Measurements from ENCODE around the gene LDLRAD4.

LDLRAD4 gene

GRCh38 chr18:13286456-13287125 is 68.0 kb downstream of the LDLRAD4 start:
- no peak for DNase-seq (ENCODE audit: low read depth)

DNA sequence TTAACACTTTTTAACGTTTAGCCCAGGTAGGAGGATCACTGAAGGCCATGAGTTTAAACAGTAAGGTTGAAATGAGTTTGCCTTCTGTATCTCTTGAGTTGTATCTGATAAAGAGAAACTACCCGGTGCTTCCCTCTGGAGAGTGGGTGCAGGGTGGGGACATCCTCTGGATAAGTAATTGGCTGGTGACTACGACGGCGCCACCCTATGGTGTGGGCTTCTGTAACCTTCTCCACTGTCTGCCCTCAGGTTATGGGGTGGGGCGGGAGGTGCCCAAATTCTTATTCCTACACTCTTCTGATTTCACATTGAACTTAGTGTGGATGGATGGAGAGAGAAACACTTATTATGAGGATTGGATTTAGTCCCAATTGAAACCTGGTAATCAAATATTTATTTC is 68.8 kb downstream of the LDLRAD4 start:
- DNase-seq (ENCODE audit: low read depth), result no peak

- DNase-seq (ENCODE audit: low read depth), result no peak
These were observed 70.1 kb downstream of the LDLRAD4 start for GRCh38 chr18:13288509-13289133.

GRCh38 chr18:13289481-13290205 is 71.1 kb downstream of the LDLRAD4 start:
- no peak for DNase-seq (ENCODE audit: low read depth)

DNA sequence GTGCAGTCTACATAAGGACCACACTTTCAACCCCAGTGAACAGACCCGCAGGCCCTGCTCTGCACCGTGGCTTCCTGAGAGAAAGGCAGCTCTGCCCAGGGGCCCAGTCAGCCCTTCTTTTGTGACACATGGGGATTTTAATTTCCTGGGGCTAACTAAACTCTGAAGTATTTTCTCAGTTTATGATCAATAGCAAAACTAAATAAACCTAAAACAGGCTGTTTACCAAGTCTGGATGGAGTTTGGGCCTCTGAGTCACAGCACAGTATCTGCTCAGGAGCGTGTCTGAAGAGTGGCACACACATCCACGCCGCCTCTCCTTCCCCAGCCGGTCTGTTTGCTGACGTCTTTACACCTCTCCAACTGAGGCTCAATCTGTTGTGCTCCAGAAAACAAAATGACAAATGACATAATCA is 72.3 kb downstream of the LDLRAD4 start:
- no peak for DNase-seq (ENCODE audit: low read depth)

GRCh38 chr18:13291299-13291698 is 72.7 kb downstream of the LDLRAD4 start:
- DNase-seq (ENCODE audit: low read depth), result no peak

DNA sequence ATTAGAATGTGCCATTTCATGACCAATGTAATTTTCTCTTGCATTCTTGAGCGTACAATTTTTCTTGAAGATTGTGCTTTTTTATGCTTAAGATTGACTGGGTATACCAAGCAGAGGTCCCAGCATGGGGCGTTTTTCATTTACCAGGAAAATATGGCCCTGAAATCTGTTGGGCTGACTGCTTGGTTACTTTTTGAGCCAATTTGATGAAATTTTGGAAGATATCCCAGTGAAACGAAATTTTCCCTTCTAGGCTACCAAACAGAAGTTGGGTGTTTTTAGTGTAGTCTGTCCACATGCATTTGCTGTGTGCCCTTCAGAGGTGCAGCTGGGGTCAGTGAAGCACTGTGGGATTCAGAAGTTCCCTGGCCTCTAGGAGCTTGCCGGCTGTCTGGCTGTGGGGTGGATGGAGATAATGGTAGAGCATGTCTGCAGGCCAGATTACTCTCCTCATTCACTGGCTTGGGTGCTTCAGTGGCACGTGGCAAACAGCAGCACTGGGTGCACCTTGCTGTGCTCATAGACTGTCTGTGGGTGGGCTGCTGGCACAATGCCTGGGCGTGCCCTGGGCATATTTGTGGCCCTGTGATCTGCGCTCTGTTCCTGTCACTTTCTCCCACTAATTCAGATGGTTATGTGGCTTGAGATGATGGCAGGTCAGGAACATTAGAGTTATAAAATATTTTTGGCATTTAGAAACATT is 73.3 kb downstream of the LDLRAD4 start:
- DNase-seq (ENCODE audit: low read depth), result no peak

- no peak for DNase-seq (ENCODE audit: low read depth)
These were observed 74.2 kb downstream of the LDLRAD4 start for GRCh38 chr18:13292736-13293135.

DNA sequence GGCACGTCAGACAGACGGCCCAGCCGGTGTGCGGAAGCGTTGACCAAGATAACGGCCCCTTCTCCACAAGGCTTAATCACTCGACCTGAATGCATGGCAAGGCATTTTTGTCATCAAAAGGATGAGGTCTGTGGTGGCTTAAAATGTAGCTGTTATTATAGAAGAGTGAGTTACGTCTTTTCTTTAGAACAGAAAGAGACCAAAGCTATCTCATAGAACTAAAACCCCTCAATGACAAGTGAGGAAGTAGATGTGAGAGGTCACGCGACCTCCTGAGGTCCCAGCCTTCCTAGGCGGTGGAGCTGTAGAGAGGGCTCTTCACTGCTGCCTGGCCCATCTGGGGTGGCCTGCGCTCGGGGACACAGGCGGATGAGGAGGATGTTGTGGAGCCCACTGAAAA is 75.7 kb downstream of the LDLRAD4 start:
- no peak for DNase-seq (ENCODE audit: low read depth)

- DNase-seq (ENCODE audit: low read depth), result no peak
These were observed 77.3 kb downstream of the LDLRAD4 start for GRCh38 chr18:13295894-13296293.

GRCh38 chr18:13296867-13297574 is 78.5 kb downstream of the LDLRAD4 start:
- DNase-seq (ENCODE audit: low read depth), result no peak

DNA sequence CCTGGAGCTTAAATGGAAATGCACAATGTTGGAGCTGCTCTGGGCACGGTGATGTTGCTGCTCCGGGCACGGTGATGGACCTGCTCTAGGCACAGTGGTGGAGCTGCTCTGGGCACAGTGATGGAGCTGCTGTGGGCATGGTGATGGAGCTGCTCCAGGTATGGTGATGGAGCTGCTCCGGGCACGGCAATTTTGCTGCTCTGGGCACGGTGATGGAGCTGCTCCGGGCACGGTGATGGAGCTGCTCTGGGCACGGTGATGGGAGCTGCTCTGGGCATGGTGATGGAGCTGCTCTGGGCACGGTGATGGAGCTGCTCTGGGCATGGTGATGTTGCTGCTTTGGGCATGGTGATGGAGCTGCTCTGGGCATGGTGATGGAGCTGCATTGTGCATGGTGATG is 79.7 kb downstream of the LDLRAD4 start:
- DNase-seq (ENCODE audit: low read depth), result no peak

GRCh38 chr18:13300029-13300428 is 81.5 kb downstream of the LDLRAD4 start:
- no peak for DNase-seq (ENCODE audit: low read depth)

DNA sequence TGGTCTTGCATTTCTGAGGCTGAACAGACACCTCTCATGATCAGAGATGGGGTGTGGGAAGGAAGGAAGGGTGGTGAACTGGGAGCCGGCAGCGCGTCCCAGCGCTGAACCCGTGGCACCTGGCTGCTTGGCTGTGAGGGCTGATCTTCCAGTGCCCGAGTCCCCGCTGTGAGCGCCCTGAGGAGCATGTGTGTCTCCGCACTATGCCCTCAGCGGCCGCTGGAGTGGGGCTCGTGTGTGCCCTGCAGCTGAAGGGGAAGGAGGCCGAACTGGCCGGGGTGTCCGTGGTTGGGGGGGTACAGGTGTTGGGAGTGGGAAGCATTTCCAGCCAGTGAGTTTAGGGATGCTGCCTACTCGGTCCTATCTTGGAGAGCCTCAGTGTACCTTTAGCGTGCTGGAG is 82.2 kb downstream of the LDLRAD4 start:
- DNase-seq (ENCODE audit: low read depth), result no peak

DNA sequence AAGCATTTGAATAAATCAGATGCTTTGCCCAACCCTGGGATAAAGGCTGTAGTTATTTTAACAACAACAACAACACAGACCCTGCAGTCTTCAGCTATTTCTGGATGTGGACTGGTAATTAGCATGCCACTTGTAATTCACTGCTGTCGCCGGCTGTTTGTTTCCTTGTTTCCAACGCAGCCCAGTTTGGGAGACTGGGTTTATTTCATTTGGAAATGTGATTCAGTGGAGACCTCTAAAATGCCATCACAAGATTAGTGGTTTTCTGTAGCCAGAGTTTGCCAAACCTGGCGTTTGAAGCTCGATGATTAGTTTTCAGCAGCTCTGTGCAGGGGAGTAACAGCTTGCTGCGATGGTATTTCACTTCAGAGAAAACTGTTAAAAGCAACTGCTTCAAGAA is 83.5 kb downstream of the LDLRAD4 start:
- no peak for DNase-seq (ENCODE audit: low read depth)

DNA sequence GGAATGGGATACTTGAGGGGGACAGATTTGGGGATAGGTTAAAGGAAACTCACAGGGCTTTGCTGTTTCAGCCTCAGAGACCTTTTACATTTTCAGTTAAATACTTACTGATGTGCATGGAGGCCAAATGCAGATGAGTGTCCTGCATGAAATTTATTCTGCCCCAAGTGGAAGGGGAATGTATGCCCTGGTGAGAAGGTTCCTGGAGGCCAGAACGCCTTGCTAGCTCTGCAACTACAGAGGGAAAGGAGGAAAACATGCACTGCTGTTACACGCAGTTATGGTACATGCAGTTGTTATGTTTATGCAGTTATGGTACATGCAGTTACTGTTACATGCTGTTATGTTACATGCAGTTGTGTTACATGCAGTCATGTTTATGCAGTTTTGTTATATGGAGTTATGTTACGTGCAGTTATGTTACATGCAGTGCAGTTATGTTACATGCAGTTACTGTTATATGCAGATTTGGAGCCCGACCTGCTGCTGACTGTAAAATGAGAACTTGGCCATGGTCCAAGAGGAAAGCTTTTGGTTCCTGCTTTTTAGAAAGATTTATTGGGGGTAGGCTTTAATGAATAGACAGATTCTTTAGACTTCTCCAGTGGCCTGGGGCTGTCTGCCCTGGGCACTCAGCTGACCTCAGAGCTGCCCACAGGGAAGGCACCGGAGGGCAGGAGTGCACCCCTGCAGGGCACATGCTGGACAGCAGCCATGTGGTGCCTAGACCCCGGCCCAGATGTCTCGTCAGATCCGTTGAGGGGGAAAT is 84.1 kb downstream of the LDLRAD4 start:
- DNase-seq (ENCODE audit: low read depth), result no peak

- no peak for DNase-seq (ENCODE audit: low read depth)
These were observed 85.3 kb downstream of the LDLRAD4 start for GRCh38 chr18:13303756-13304364.

DNA sequence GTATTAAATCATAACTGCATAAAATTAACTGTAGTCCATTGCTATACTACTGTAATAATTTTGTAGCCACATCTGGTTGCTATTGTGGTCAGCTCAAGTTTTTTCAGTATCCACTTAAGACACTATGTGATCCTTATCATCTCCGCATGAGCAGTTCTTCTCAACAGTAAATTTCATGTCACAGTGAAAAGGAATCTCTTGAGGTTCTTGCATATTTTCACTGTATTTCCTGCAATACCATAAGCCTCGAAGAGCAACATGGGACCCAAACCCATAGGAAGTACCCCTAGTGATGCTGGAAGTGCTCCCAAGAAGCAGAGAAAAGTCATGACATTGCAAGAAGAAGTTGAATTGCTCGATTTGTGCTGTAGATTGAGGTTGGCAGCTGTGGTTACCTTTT is 86.7 kb downstream of the LDLRAD4 start:
- no peak for DNase-seq (ENCODE audit: low read depth)

DNA sequence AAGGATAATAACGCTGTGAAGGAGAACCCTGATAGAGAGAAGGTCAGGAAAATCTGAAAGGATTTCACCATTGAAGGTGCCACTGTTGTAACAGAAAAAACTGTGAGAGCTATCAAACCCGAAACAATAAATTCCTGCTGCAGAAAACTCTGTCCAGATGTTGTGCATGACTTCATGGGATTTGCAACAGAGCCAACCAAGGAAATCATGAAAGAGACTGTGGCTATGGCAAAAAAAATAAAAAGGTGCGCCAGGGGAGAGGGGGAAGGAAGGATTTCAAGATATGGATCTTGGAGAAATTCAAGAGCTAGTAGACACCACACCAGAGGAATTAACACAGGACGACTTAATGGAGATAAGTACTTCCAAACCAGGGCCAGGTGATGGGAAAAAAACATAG is 88.0 kb downstream of the LDLRAD4 start:
- no peak for DNase-seq (ENCODE audit: low read depth)

- DNase-seq (ENCODE audit: low read depth), result no peak
These were observed 89.8 kb downstream of the LDLRAD4 start for GRCh38 chr18:13308369-13308768.
